HTR-8/SVneo (cell line): ENCODE data around the gene PDE7B.
A peak's percentile ranks its signal among the peaks of the same experiment; 100 is the strongest.

Experiments used
- DNase-seq: peaks from one replicate; pipeline ENCODE4 v3.0.0; 2011; ENCODE audit warnings: low spot score, mixed read lengths; ENCODE audit not compliant: insufficient read length
- FAIRE-seq: peaks from 2 replicates; lab custom pipeline; 2011; peaks lifted over from hg19 to GRCh38; lab: Jason Lieb, UNC

PDE7B gene

DNA sequence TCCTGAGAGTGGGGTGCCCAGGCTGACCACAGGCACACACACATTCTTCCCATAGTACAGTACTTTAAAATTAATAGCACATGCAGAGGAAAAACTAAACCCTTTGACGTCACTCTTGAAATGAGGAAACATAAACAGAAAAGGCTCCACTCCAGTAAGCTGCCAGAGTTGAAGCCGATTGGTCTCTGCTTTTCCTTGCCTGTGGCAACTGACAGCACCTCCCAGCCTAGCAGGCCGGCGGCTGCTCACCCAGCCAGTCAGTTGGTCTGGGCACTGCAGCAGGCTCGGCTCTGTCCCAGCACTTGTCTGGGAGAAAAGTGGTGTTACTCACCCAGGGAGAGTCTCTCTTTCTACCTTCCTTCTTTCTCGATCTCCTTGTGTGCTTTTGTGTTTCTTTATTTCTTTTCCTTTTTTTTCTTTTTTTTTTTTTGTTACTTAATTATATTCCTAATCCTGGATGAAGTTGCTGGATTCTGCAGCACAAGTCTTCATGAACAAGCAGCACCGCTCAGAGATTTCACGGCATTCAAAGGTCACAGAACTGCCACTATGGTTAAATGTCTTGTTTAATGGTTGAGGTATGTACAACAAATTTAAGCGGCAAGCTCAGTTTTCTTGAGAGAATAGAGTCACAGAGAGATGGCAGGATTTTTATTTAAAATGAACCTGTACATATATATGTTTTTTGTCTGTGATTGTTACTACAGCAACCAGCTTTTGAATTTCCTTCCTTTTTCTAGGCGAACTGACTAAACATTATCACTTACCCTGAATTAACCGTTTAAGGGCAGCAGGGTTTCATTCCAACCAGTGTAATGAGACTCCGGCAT is at the start of gene PDE7B:
Gene PDE7B, plus strand, starts transcription at position 260 of the 830 bp plus-strand sequence.
- FAIRE-seq, result peak; percentile 77
- peak; percentile 85 for DNase-seq

DNA sequence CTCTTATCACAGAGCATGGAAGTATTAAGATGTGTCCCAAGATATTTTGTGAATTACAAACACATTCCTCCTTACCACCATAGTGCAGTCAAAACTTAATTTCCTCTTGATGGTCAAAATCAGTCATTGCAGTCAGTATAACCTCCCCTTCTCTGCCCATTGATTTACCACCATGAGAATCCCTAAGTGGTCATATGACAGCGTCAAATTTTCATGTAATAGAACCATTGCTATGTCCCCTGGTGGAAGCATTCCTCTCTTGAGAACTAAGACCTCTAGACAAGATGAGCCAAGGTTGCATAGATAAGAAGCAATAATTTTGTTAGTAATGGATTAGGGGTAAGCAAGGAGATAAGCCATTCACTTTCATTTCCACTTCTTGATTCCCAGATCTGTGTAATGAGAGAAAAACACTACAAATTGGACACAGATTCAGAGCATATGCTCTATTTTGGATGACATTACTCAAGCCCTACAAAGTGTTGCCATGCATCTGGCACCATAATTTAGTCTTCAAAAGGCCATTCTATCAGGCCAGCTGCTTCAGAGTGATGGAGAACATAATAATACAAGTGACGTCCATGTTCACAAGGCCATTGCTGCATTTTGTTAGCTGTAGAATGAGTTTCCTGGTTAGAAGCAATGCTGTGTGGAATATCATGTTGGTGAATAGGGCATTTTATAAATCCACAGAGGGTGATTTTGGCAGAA is 49.6 kb upstream of the PDE7B start:
- no peak for FAIRE-seq
- no peak for DNase-seq

DNA sequence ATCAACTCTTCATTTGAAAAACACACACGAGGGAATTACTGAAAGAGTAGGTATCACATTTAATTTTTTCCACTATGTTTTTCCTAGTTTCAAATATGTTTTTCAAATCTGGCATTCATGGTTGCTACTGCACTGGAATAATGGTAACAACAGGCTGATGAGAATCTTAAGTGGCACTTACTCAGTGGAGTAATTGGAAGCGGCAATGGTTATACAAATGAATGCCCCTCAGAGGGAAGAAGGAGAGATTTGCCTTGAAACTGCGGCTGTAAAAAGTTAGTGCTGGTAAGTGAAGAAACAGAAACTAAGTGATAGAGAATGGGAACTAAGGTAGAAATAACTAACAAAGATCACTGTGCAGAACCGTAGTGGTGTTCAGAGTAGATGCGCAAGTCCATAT is 41.0 kb upstream of the PDE7B start:
- no peak for FAIRE-seq
- DNase-seq, result no peak

DNA sequence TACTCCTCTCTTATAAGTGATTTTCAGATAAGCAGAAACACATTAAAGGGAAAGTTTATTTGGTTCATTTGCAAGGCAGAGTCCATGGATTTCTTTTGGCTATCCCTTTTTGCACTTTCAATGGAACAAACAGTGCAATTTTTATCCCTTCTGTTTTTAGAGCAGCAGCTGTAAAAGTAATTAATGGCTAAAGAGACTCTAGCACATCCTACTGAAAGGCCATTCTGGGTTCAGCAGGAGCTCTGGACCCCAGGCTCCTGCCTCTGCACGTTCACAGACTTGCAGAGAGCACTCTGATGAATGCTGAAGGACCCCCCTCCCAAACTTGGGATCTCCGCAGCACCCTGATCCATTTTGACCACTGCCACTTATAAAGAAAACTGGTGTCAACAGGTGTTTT is 40.3 kb upstream of the PDE7B start:
- DNase-seq (no peak), FAIRE-seq (no peak)

DNA sequence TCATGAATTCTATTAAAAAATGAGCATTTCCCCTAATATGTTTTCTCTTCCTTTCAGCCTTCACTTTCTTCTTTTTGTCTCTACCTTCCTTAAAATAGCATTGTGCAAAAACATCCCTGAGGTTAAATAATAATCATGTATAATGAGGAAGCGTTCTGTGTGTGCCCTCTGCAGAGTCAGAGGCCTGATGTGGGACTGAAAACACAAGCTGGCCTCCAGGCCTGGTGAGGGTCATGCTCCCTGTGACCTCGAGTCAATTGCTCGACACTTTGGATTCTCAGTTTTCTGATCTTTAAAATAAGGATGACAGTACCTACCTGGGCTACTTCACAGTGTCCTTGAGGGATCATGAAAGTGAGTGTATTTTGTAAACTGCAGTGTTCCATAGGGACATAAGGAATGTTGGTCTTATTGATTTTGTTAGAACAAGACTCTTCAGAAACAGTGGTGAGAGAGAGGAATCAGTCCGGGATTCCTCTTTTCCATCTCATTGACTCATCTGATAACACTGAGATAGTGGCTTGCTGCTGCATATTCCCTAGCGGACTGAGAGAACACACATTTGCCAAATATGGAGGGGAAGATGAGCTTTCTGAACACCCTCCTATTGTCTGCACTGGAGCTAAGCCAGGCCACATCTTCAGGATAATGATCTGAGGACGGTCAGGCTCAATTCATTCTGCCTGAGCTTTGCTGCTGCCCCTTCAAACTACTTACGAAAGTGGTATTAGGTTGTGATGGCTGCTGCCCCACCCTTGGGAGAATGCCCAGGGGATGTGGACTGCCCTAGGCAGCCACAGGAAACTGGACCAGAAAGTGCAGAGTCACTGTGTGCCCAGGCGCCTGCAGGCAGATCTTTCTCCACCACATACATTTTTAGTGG is 39.6 kb upstream of the PDE7B start:
- FAIRE-seq (no peak), DNase-seq (peak; percentile 37)

DNA sequence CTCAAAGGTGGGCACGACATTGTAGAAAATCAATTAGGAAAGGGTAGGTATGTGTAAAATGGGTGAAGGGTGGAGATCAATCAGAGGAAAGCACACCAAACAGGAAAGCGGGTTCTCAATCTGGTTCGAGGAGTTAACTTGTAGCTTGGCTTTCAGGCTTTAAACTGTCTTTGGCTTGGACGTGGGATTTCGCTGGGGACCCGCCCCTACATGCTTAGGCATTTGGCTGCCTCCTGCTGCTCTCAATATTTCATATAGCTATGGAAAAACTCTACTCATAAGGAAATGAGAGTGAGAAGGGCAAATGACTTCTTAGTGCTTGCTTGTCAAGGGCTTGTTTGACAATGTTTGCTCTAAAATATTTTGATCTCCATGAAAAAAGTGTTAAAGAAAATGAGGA is 38.1 kb upstream of the PDE7B start:
- peak; percentile 9 for FAIRE-seq
- no peak for DNase-seq

DNA sequence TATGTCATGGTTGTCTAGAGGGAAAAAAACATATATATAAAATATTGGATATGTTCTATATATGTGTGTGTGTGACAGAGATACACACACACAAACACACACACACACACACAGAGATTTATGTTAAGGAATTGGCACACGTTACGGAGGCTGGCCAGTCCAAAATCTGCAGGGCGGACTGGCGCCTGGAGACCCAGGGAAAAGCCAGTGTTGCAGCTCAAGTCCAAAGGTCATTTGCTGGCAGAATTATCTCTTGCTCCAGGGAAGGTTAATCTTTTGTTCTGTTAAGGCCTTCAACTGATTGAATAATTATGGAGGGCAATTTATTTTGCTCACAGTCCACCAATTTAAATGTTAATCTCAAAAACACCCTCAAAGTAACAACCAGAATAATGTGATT is 37.5 kb upstream of the PDE7B start:
- DNase-seq (no peak), FAIRE-seq (no peak)

DNA sequence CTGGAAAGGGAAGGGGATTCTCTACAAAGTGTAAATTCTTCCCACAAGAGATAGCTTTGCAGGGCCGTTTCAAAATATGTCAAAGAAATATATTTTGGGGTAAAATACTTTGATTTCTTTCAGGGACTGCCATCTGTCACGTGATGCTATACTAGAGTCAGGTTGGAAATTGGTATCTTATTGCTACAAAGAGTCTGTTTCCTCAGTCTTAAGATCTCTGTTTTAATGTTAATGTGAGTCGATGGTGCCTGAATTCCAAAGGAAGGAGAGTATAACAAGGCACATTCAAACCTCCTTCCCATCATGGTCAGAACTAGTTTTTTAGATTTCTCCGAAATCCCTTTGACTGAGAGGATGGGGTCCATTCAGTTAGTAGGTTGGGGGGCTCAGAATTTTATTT is 36.3 kb upstream of the PDE7B start:
- FAIRE-seq (no peak), DNase-seq (no peak)

DNA sequence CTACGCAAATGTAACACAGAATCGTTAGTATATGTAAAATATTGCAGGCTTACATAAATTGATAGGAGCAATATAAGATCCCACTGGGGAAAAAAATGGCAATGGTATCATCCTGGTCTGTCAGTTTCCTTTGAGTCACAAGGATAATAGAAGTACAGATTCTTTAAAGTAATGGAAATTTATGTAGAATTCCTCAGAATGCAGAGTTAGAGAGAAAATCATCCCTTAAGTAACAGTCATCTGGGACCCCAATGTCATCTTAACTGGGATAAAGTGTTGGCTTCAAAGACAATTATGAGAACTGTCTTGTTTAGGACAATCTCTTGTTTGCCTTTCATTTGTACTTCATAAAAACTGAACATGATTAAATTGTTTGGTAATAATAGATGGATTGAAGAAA is 34.5 kb upstream of the PDE7B start:
- no peak for FAIRE-seq
- no peak for DNase-seq

DNA sequence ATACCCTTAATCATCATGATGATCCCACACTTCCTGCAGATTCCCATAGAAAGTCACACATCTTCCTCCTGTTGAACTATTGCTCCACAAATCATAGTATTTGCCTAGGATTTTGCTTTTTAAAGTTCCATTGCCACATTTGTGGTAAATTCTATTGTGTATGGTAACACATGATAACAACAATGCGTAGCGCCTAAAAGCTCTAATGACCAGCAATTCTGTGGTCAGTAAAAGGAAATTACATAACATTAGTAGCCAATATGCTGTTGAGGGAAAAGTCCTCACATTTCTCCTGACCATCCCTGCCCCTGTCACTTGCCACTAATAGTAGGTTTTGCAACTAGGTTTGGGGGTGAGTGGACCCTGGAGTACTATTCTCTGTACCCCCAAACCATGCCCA is 31.8 kb upstream of the PDE7B start:
- no peak for FAIRE-seq
- no peak for DNase-seq

DNA sequence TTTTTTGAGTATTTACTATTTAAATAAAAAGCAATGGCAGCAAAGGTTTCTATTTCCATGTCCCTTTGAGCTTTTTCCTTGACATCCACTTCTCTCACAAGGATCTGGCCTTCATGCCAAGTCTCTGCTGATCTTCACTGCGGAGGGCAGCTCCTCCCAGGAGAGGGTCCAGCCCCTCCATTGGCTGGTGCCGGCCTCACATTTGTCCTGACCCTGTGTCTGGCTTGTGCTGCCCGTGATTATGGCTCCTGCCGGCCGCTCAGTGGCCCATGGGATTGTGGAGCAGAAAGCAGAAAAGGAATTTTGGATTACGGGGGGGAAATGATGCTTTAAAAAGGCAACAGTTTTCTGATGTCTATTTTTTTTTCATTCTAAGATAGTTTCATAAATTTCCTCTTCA is 31.2 kb upstream of the PDE7B start:
- no peak for FAIRE-seq
- DNase-seq, result no peak

DNA sequence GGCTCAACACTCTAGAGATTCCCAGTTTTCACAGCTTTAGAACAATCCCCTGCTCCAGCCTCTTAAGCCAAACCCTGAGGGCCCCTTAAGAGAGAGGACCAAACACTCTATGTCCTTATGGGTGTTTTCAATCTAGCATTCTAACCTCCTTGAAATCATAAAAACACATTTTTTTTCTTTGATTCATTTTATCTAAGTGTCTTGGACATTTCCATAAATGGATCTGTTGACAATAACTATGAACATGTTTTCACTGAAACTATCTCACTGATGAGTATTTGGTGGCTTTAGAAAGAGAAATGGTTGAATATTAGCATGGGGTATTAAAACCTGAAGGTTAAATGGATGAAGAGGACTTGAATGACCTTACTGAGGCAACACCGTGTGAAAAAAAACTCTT is 27.6 kb upstream of the PDE7B start:
- DNase-seq, result no peak
- no peak for FAIRE-seq

DNA sequence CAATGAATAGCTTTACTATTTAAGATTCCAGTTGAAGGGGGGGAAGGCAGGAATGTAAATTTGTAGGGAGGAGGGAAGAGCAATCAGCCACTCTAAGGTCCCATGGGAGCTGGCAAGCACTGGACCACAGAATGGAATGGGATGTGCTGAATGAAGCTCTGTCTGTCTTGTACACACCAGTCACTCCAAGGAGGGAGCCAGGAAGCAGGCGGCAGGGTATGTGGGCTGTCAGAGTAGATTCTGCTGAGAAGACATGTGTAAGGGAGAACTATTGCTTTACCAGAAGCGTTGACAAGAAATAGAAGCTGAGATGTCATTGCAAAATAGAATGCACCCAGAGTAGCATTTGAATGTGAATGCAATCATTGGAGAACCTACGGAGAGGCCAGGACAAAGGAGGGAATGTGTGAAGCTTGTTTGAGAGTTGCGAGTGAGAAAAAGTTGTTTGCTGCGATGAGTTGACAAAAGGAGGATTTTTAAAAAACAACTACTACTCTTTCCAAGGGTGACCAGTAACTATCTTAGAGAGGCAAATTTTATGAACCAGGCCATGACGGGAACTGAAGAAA is 25.2 kb upstream of the PDE7B start:
- no peak for FAIRE-seq

DNA sequence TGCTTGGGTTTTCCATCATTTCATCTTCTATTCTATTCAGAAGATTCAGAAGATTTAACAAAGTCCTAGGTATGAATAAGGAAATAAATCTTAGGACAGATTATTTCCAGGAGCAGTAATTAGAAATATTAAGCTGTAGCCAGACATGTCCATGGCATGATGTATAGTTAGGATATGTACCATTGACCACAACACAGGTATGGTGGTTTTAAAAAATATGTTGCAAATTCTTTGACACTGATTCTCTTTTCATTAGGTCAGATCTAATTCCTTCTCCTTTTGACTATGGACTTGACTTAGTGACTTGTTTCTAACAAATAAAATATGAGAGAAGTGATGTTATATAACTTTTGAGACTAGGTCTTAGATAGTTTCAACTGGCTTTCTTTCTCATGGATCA is 23.5 kb upstream of the PDE7B start:
- DNase-seq (no peak), FAIRE-seq (no peak)

More for the DNA sequence above, 25.2 kb upstream of the PDE7B start:
- DNase-seq, result no peak

DNA sequence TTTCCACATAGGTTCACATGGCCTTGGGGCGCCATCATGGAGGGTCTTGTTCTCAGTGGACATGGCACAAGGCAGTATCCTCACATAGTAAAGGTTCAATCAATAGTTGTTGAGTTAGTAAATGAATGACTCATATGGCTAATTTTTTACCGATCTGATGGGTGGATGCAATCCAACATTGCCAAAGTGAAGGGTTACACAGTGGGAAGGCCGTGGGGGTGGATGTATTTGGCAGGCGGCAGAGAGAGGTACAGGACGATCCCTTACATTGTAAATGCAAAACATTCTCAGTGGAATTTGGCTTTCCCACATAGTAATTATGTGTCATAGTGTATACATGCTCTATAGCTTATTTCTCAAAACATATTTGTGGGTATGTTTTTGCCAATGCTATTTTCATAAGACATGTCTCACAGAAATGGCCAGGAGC is 21.0 kb upstream of the PDE7B start:
- DNase-seq (no peak), FAIRE-seq (no peak)

DNA sequence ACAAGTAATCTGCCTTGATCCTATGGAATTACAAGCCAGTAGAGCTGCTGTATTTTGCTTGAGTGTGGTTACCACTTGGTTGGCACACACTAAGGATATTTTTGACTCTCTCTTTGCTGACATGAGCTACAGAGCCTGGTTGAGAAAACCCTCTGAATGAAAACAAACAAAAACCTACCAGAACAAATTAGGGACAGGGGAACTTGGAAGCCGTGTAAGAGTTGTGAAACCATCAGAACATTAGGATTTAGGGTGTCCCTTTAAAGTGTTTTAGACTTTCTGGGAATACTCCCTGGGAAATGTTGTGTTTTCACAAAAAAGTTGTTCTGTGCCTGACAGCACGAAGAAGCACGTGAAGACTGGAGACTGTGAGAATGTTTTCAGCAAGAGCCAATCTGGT is 20.5 kb upstream of the PDE7B start:
- DNase-seq (no peak), FAIRE-seq (no peak)

DNA sequence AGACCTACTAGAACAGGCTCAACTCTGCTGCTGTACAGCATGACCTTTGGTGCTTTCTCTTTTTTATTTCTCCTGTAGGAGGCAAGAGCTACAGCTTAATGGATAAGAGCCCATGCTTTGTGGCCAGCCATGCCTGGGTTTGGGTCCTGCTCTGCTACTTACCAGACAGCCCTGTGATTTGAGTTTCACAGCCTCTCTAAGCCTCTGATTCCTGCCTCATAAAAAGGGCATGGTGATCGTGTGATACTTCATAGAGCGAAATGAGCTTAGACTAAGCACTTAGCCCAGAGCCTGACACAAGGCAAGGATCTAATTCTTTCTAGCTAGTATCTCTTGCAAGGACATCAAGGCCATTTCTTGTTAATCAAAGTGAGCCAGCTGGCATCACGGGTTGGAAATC is 19.3 kb upstream of the PDE7B start:
- FAIRE-seq, result no peak

DNA sequence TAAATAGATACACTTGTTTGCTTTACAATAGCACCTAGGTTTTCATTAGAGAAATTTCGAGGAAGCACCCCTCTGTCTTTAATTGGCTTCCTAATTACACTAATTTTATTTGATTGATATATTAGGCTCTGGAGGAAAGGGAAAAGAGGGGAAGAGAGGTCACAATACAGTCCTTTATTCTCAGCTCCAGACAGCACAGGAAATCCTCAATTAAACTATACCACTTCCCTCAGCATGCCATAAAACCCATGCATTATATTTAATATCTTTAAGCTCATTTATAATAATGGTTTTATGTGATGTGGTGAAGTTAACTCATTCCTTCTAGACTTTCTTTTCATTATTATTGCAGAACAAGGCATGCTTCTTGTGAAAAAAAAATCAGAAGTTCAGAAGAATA is 17.7 kb upstream of the PDE7B start:
- FAIRE-seq, result no peak
- no peak for DNase-seq

More for the DNA sequence above, 19.3 kb upstream of the PDE7B start:
- no peak for DNase-seq

DNA sequence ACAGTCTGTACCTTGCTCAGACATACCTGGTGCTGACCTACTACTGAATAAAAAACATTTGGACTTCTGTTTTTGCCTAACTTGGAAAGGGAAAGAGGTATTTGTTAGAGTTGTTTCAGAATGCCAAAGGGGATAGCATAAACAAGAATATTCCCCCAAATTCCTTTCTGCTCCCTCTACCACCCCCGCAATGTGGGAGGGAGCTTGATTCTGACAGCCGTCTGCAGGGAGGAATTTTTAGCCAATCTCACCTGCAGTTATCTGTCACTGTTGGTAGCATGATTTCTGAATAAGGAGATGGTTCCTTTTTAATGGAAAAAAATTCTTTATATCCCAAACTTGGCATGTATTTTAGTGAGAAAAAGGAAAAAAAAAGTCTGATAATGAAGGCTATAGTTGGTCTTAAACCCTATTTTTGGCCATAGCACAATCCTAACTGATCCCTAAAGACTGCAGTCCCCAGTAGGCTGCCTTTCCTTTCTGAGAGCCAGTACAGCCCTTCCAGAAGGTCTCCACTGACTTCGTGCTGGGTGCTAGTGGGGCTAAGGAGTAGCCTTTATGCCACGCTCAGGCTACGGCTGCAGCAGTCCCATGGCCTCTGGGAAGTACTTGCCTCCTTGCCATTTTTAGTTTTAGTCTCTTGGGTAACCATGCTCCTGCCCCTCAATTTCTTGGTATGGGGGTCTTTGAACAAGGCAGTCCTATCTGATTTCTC is 13.6 kb upstream of the PDE7B start:
- no peak for DNase-seq
- FAIRE-seq, result no peak

DNA sequence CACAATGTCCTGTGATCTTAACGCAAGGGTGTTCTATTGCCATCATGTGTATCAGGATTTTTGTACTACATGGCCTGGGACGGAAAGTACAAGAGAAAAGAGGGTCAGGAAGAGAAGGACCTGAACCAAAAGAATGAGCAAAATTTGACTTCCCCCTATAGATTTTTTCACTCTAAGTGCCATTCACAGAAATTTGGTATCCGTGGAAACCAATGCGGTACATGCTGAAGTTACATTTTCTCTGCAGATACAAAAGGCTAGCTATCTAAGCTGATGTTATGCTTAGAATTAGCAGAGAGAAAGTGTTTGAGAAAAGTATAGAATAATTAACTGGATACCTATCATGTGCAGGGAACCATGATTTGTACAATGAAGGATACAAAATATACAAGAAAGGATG is 12.4 kb upstream of the PDE7B start:
- DNase-seq, result no peak
- FAIRE-seq, result no peak
